Endothelial cell of umbilical vein (primary cell): Measurements from ENCODE around the gene PPP3CA. TPM values are rescaled to one million over a fixed set of nuclear protein-coding genes. Genes with fewer than 3 reads are reported as not detected.

Source experiments
- BruUV-seq: library from RNA; stranded (reverse); fragments of 400-500 nt; replicated peaks from 2 replicates; lab custom pipeline; 2021; lab: Mats Ljungman, UMichigan
- CTCF ChIA-PET: fragments of 300-600, 350-600 bp; sonication (Branson Sonifier 250); formaldehyde crosslinking; loops from one replicate; lab custom pipeline; 2021; ENCODE audit warnings: antibody characterized with exemption, inconsistent platforms; lab: Charles Lee
- POLR2A ChIA-PET: fragments of 300-600, 350-600 bp; sonication (Branson Sonifier 250); formaldehyde crosslinking; loops from one replicate; lab custom pipeline; 2021; ENCODE audit warnings: antibody characterized with exemption, inconsistent platforms; lab: Charles Lee
- DNase-seq: peaks from one replicate; pipeline ENCODE4 v3.0.0-alpha.2; 2011; ENCODE audit warnings: low read depth, low spot score
- FAIRE-seq: peaks from 2 replicates; lab custom pipeline; 2011; peaks lifted over from hg19 to GRCh38; lab: Jason Lieb, UNC
- H2AFZ ChIP-seq: 2 replicates; pipeline ENCODE4 v1.6.0; 2012; ENCODE audit warnings: low read depth, low read length, control low read depth, inconsistent platforms
- H3K27ac ChIP-seq: 2 replicates; pipeline ENCODE4 v1.5.1; 2011; ENCODE audit warnings: low read depth, mild to moderate bottlenecking, control low read depth, low read length, moderate library complexity; ENCODE audit not compliant: insufficient read depth
- H3K27me3 ChIP-seq, 2 experiments: 2 replicates each; pipeline versions ENCODE4 v1.6.0 to v1.6.1; 2011; ENCODE audit warnings: low read length in 2 of 2, mixed read lengths in 1 of 2; ENCODE audit not compliant: control insufficient read depth in 2 of 2, insufficient read depth in 2 of 2
- H3K36me3 ChIP-seq, 2 experiments: 2 replicates in 1 of 2; 3 replicates in 1 of 2; pipeline ENCODE4 v1.5.1; 2011; ENCODE audit warnings: low read length in 2 of 2, mild to moderate bottlenecking in 1 of 2, moderate library complexity in 1 of 2; ENCODE audit not compliant: control insufficient read depth in 2 of 2, insufficient read depth in 2 of 2; ENCODE audit errors: extremely low read depth in 1 of 2
- H3K4me1 ChIP-seq: 3 replicates; pipeline ENCODE4 v1.5.1; 2011; ENCODE audit warnings: mild to moderate bottlenecking, low read length; ENCODE audit not compliant: control insufficient read depth, insufficient read depth; ENCODE audit errors: extremely low read depth
- H3K4me2 ChIP-seq: 2 replicates; pipeline ENCODE4 v1.6.1; 2011; ENCODE audit warnings: low read length, control low read depth, mixed read lengths; ENCODE audit not compliant: insufficient read depth
- H3K4me3 ChIP-seq, 3 experiments: fragments of 200-600 bp in 1 of 3; sonication (generic), shearing (Covaris generic) in 1 of 3; replicated peaks in 1 of 3; 2 replicates each; pipeline ENCODE4 v1.5.1; 2011 to 2016; ENCODE audit warnings: control low read depth in 3 of 3, low read length in 3 of 3, mild to moderate bottlenecking in 2 of 3, inconsistent platforms in 1 of 3, low read depth in 1 of 3, moderate library complexity in 1 of 3; ENCODE audit not compliant: insufficient read depth in 1 of 3
- H3K79me2 ChIP-seq: 2 replicates; pipeline ENCODE4 v1.6.0; 2012; ENCODE audit warnings: low read length, inconsistent platforms; ENCODE audit not compliant: control insufficient read depth, insufficient read depth
- H3K9ac ChIP-seq: replicated peaks from 2 replicates; pipeline ENCODE3; 2011; ENCODE audit warnings: low read length, control low read depth; ENCODE audit not compliant: insufficient read depth; ENCODE audit errors: extremely low read depth
- H3K9me1 ChIP-seq: replicated peaks from 3 replicates; pipeline ENCODE4 v1.6.0; 2011; ENCODE audit warnings: mild to moderate bottlenecking, low read length; ENCODE audit not compliant: control insufficient read depth, insufficient read depth; ENCODE audit errors: extremely low read depth
- H3K9me3 ChIP-seq: replicated peaks from 2 replicates; pipeline ENCODE4 v1.5.1; 2012; ENCODE audit warnings: low read length, inconsistent platforms; ENCODE audit not compliant: control insufficient read depth, insufficient read depth
- H4K20me1 ChIP-seq: replicated peaks from 2 replicates; pipeline ENCODE3; 2011; ENCODE audit warnings: mild to moderate bottlenecking, low read length; ENCODE audit not compliant: control insufficient read depth, insufficient read depth; ENCODE audit errors: extremely low read depth
- CTCF ChIP-seq, 2 donors: IDR thresholded peaks; 1 replicate in 1 of 2; 2 replicates in 1 of 2; pipeline ENCODE4 v1.5.1; 2011; ENCODE audit warnings: low read length in 2 of 2, mild to moderate bottlenecking in 2 of 2, moderate library complexity in 2 of 2, control low read depth in 1 of 2, inconsistent platforms in 1 of 2, low read depth in 1 of 2; ENCODE audit not compliant: insufficient read depth in 1 of 2; ENCODE audit errors: extremely low read depth in 1 of 2
- EZH2 ChIP-seq: IDR thresholded peaks from 2 replicates; pipeline ENCODE4 v1.6.1; 2012; ENCODE audit warnings: borderline replicate concordance, low read depth, mild to moderate bottlenecking, moderate library complexity, low read length, inconsistent platforms; ENCODE audit not compliant: severe bottlenecking
- FOS ChIP-seq: IDR thresholded peaks from 2 replicates; pipeline ENCODE4 v1.6.1; 2011; ENCODE audit warnings: mild to moderate bottlenecking, low read length, moderate library complexity, borderline replicate concordance; ENCODE audit not compliant: insufficient read depth
- GATA2 ChIP-seq: IDR thresholded peaks from 2 replicates; pipeline ENCODE4 v1.7.0; 2011; ENCODE audit warnings: low read depth, mild to moderate bottlenecking, moderate library complexity, mixed read lengths, low read length; ENCODE audit not compliant: insufficient read length, insufficient read depth
- JUN ChIP-seq: IDR thresholded peaks from 2 replicates; pipeline ENCODE4 v1.6.1; 2011; ENCODE audit warnings: borderline replicate concordance, low read depth; ENCODE audit not compliant: insufficient read length, insufficient read depth
- MAX ChIP-seq: IDR thresholded peaks from 2 replicates; pipeline ENCODE4 v1.6.1; 2011; ENCODE audit not compliant: insufficient read depth, insufficient read length
- MYC ChIP-seq: IDR thresholded peaks from one replicate; pipeline ENCODE4 v1.6.1; 2011; ENCODE audit warnings: mild to moderate bottlenecking, low read depth, low read length
- POLR2A ChIP-seq: IDR thresholded peaks from 2 replicates; pipeline ENCODE4 v1.6.1; 2012; ENCODE audit warnings: low read depth, mild to moderate bottlenecking, control low read depth, low read length
- POLR2AphosphoS5 ChIP-seq: IDR thresholded peaks from 2 replicates; pipeline ENCODE4 v1.6.1; 2012; ENCODE audit warnings: low read depth, mild to moderate bottlenecking, control low read depth, low read length, moderate library complexity; ENCODE audit not compliant: insufficient read depth
- dilution Hi-C: fragments of 300-500 bp; cut with MboI; formaldehyde crosslinking; loops from one replicate; pipeline ENCODE4 v1.15.0; 2019; ENCODE audit warnings: low sequenced_read_pairs; ENCODE audit not compliant: extremely low pct_ligation_motif_present
- intact Hi-C: fragments of 100-400 bp; cut with micrococcal nuclease; formaldehyde crosslinking; loops from one replicate; pipeline ENCODE4 v1.10.0; 2022
- polyA plus RNA-seq, 4 experiments: library from polyadenylated mRNA; depleted of rRNA in 3 of 4; stranded (reverse) in 3 of 4; unstranded in 1 of 4; fragments of >200 nt; gene quantifications; 2 replicates each; pipeline versions ENCODE4 v1.2.1 to v1.2.3, GENCODE V29; 2011 to 2012; ENCODE audit warnings: missing spikeins in 1 of 4
- total RNA-seq: library from RNA; stranded (reverse); gene quantifications from 2 replicates; pipeline ENCODE4 v1.2.3, GENCODE V29; 2021

PPP3CA gene
- total and polyA plus RNA-seq, 2 donors (not counting 3 experiments of a cell fraction or from before 2014, with no cell fraction given) = 7.0 to 43.3 TPM

DNA sequence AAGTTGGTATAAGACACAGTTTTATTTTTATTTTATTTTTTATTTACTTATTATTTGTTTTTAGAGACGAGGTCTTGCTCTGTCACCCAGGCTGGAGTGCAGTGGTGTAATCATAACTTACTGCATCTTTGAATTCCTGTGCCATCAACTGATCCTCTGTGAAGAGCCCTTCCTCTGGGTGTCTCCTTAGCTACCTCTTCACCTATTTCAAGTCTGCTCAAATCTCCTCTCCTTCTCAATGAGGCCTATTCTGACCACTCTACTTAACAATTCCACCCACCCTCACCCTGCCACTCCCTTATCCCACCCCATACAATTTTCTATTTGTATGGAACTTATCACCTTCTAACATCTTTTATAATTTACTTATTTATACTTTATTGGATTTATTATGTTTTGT lies 183.4 kb downstream of the PPP3CA start:
- H3K4me1 ChIP-seq = no peaks in the 10 kb centered on the region
- no peaks in the 10 kb centered on the region for H3K9me1 ChIP-seq
- H3K36me3 ChIP-seq = no peaks in the 10 kb centered on the region
- no peaks in the 10 kb centered on the region for H3K79me2 ChIP-seq
- H3K4me2 ChIP-seq = no peak overlapping the region
- no peak overlapping the region for H2AFZ ChIP-seq
- dilution Hi-C loops (no loop called here), intact Hi-C loops (loop anchor here (10.0 kb wide), 1 partner anchor 1069 kb away; no protein-coding TSS in a partner anchor)
- ChIA-PET CTCF (no interaction called here), POLR2A (no interaction called here)
- no peaks in the 10 kb centered on the region for H3K27me3 ChIP-seq
- BruUV-seq = no TSS peak
- H3K9ac ChIP-seq = no peak overlapping the region
- H4K20me1 ChIP-seq = no peaks in the 10 kb centered on the region
- H3K4me3 ChIP-seq = no peak overlapping the region
- FAIRE-seq (no peak), DNase-seq (no peak)
- no peaks in the 10 kb centered on the region for H3K9me3 ChIP-seq
- no peak for TF ChIP-seq FOS
- TF ChIP-seq POLR2AphosphoS5 = no peak
- TF ChIP-seq EZH2 = no peak
- H3K27ac ChIP-seq = no peak overlapping the region

DNA sequence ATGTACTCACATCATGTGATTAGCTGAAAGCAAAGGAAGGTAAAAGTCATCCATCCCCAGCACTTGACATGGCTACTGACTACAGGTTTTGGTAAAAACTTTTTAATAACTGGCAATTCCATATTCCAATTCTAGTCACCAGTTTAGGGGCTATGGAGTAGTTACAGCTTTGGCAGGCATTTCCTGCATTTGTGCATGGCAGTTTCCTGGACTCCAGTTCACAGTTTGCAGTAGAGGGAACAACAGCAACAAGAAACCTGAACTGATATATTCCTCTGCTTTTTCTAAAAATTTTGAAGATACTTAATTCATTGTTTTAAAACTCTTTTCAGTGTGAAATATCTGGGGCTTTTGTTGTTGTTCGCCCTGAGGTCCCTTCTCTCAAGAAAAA lies 184.3 kb downstream of the PPP3CA start:
- Histone ChIP-seq H3K4me1 (no peaks in the 10 kb centered on the region), H2AFZ (no peak overlapping the region), H3K4me3 (no peak overlapping the region), H3K27me3 (no peaks in the 10 kb centered on the region), H3K36me3 (no peaks in the 10 kb centered on the region), H3K27ac (no peak overlapping the region), H3K9ac (no peak overlapping the region), H3K4me2 (no peak overlapping the region), H3K9me3 (no peaks in the 10 kb centered on the region), H4K20me1 (no peaks in the 10 kb centered on the region), H3K79me2 (no peaks in the 10 kb centered on the region), H3K9me1 (no peaks in the 10 kb centered on the region)
- POLR2A ChIA-PET = no interaction called here
- no TSS peak for BruUV-seq
- no peak for DNase-seq
- TF ChIP-seq GATA2 = no peak
- TF ChIP-seq MAX = no peak
- TF ChIP-seq MYC = no peak
- no peak for TF ChIP-seq POLR2AphosphoS5
- no peak for TF ChIP-seq JUN
- TF ChIP-seq POLR2A = no peak
- TF ChIP-seq FOS = no peak
- no peak for TF ChIP-seq EZH2
- TF ChIP-seq CTCF (IDR thresholded peaks at IDR 0.05; ENCODE audit: extremely low read depth in 1 of 2, insufficient read depth in 1 of 2, low read depth in 1 of 2, low read length in 2 of 2) = no peak
- dilution Hi-C loops = no loop called here
- CTCF ChIA-PET = interaction anchor here (1.1 kb wide), 1 partner anchor 10 kb away, joined by 3 read pairs; no protein-coding TSS in a partner anchor
- intact Hi-C loops = loop anchor here (10.0 kb wide), 1 partner anchor 1068 kb away; no protein-coding TSS in a partner anchor
- FAIRE-seq = no peak
